Ishikawa (cell line): ENCODE results near the gene TUBGCP3.

Experiments
- CEBPB ChIP-seq: IDR thresholded peaks from 2 replicates; pipeline ENCODE4 v1.6.1; 2012
- CREB1 ChIP-seq: IDR thresholded peaks from 2 replicates; pipeline ENCODE4 v1.6.1; 2012; ENCODE audit warnings: low read depth
- EP300 ChIP-seq: IDR thresholded peaks from 2 replicates; pipeline ENCODE4 v1.6.1; 2012; ENCODE audit warnings: borderline replicate concordance
- MAX ChIP-seq: IDR thresholded peaks from 2 replicates; pipeline ENCODE4 v1.6.1; 2012
- NFIC ChIP-seq: IDR thresholded peaks from 2 replicates; pipeline ENCODE4 v1.6.1; 2012
- TAF1 ChIP-seq: IDR thresholded peaks from 2 replicates; pipeline ENCODE4 v1.6.1; 2012; ENCODE audit warnings: low read depth, mild to moderate bottlenecking
- TCF12 ChIP-seq: IDR thresholded peaks from 2 replicates; pipeline ENCODE4 v1.6.1; 2012; ENCODE audit warnings: low read depth
- TF ChIP-seq, protein P1 (sequence below): IDR thresholded peaks from 2 replicates; pipeline ENCODE4 v1.6.1; 2012; ENCODE audit warnings: low read depth, mild to moderate bottlenecking

DNA sequence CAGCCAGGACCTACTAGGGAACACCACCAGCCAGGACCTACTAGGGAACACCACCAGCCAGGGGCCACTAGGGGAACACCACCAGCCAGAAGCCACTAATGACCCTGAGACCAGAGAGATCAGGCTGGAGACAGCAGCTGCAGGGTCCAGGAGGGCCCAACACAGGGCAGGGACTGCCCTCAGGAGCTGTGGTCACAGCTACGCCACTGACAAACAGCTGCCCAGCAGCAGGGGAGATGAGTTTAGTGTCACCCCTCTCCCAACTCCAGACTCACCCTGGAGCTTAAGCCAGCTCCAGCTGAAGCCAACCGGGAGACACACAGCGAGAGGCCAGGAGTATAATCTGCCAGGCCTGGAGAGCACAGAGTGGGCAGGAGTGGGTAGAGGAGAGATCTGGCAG, 25.7 kb downstream of the TUBGCP3 start:
- TF ChIP-seq CREB1, result no peak
- no peak for TF ChIP-seq NFIC
- no peak for TF ChIP-seq MAX
- no peak for TF ChIP-seq TAF1
- TF ChIP-seq CEBPB, result no peak
- TF ChIP-seq, protein P1, sequence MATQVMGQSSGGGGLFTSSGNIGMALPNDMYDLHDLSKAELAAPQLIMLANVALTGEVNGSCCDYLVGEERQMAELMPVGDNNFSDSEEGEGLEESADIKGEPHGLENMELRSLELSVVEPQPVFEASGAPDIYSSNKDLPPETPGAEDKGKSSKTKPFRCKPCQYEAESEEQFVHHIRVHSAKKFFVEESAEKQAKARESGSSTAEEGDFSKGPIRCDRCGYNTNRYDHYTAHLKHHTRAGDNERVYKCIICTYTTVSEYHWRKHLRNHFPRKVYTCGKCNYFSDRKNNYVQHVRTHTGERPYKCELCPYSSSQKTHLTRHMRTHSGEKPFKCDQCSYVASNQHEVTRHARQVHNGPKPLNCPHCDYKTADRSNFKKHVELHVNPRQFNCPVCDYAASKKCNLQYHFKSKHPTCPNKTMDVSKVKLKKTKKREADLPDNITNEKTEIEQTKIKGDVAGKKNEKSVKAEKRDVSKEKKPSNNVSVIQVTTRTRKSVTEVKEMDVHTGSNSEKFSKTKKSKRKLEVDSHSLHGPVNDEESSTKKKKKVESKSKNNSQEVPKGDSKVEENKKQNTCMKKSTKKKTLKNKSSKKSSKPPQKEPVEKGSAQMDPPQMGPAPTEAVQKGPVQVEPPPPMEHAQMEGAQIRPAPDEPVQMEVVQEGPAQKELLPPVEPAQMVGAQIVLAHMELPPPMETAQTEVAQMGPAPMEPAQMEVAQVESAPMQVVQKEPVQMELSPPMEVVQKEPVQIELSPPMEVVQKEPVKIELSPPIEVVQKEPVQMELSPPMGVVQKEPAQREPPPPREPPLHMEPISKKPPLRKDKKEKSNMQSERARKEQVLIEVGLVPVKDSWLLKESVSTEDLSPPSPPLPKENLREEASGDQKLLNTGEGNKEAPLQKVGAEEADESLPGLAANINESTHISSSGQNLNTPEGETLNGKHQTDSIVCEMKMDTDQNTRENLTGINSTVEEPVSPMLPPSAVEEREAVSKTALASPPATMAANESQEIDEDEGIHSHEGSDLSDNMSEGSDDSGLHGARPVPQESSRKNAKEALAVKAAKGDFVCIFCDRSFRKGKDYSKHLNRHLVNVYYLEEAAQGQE, result no peak
- TF ChIP-seq TCF12, result no peak
- no peak for TF ChIP-seq EP300
